GM21360 (cell line): ENCODE results near the gene HECW1.
A peak's percentile ranks its signal among the peaks of the same experiment; 100 is the strongest.
"Not testable (repeated sequence)": the region's sequence is repeated elsewhere in the genome, so short reads cannot be mapped to it uniquely, and the experiment has no call there.

Source experiments
- ATAC-seq: cut with Tn5 transposase; IDR thresholded peaks from one replicate; pipeline ENCODE4 v1.9.1; 2021; ENCODE audit warnings: mild to moderate bottlenecking, moderate library complexity; ENCODE audit not compliant: unreplicated experiment

HECW1 gene

DNA sequence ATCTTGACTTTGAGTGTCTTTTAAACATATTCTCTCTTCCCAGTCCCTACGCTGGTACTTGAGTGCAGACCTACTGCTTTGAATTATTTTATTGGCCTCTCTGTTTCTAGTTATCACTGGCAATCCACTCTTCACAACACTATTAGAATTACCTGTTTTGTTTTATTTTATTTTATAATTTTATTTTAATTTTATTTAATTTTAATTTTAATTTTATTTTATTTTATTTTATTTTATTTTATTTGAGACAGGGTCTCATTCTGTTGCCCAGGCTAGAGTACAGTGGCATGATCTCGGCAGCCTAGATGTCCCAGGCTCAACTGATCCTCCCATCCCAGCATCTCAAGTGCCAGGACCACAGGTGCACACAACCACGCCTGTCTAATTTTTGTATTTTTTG is 477.3 kb downstream of the HECW1 start:
- no peak for ATAC-seq

DNA sequence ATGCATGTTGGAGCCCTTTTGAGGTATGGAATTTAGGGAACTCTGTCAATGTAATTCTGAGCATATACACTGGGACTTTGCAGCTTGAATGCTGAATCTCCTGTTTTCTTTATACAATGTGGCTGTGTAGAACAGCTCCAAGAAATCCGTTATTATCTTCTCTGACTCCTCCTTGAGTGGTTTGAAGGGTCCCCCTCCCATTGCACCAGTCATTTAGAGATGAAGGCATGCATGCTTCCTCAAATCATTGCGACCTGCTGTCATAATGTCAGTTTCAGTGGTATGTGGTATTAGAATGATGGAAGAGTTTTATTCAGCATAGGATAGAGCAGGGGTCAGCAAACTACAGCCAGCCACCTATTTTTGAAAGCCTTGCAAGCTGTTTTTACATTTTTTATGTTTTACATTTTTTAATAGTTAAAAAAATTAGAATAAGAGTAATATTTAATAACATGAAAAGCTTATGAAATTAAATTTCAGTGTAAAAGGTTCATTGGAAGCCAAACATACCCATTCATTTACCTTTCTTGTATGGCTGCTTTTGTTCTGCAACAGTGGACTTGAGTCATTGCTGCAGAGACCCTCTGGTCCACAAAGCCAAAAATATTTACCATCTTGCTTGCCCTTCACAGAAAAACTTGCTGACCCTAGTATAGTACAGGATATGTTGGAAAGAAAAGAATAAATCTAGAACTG is 478.6 kb downstream of the HECW1 start:
- ATAC-seq, result peak; percentile 55

DNA sequence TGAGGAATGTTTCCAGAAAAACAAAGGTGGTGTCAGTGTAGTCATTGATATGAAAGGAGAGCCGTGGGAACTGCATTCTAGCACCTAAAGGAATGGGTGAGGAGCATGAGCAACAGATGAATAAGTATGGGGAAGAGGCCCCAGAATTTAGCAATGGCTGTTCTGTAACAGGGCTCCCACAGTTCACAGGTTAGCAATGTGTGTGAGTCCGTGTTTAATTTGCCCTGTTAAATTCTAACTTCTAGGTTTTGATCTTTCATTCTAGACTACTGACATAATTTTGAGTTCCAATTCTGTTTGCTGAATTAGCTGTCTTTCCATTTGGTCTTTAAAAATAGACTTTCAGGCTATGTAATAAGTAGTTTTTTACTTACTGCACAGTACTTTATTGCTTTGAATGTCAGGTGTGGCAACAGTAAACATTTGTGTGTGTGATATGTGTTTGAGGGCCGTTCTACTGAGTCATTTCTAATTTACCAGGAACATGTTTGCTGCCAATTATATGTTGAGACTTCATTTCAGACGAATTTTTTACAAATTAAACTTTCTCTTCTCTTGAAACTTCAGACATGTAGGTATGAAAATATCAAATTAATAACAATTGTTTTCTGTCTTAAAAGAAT is 479.2 kb downstream of the HECW1 start:
- no peak for ATAC-seq

GRCh38 chr7:43592326-43592725 is 479.9 kb downstream of the HECW1 start:
- ATAC-seq, result no peak

DNA sequence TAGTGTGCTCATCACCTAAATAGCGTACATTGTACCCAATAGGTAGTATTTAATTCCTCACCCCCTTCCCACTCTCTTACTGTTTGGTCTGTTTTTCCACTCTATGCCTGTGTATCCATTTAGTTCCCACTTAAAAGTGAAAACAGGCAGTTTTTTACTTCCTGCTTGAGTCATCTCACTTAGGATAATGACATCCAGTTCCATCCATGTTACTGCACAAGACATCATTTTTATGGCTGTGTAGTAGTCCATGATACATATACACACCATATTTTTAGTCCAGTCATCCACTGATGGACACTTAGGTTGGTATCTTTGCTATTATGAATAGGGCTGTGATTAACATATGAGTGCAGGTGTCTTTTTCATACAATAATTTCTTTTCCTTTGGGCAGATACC is 480.6 kb downstream of the HECW1 start:
- ATAC-seq, result no peak

GRCh38 chr7:43594020-43594419 is 481.6 kb downstream of the HECW1 start:
- no peak for ATAC-seq

DNA sequence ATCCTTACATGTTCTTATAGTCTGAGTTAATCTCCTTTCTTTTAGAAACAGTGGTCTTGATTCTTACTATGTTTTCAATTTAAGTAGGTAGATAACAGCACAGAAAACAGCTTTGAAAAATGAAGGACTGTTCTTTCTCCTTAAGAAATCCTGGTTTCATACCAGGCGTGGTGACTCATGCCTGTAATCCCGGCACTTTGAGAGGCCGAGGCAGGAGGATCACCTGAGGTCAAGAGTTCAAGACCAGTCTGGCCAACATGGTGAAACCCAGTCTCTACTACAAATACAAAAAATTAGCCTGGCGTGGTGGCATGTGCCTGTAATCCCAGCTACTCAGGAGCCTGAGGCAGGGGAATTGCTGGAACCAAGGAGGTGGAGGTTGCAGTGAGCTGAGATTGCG is 484.0 kb downstream of the HECW1 start:
- not testable (repeated sequence) for ATAC-seq

DNA sequence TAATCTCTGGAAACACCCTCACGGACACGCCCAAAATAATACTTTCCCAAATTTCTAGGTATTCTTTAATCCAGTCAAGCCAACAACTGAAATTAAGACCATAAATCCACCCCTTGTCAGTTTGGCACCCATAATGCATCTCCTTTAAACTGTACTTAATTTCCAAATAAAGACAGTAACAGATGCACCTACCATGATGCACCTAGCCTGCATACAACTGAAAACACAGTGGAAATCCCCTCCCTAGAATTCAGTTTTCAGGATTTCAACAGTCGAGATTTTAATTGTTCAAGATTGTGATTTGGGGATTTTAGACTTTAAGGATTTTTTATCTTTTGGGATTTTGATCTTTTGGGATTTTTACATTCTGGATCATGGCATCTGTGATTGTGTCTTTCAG is 487.6 kb downstream of the HECW1 start:
- no peak for ATAC-seq

DNA sequence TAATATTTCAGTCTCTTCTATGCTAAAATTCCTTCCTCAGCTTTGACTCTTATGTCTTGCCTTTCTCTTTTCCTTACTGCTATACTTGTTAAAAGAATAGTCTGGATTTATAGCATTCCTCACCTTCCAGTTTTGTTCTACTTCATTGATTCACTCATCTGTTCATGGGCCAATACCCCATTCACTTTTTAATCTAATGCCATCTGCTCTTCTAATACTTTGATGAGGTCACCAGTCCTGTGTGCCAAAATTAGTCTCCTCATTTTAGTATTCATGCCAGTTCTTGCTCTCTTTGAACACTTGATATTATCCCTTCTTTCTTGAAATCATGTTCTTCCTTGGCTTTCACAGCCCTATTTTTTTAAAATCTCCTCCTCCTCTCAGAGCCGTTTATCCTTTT is 489.8 kb downstream of the HECW1 start:
- no peak for ATAC-seq

- no peak for ATAC-seq
These were observed 491.8 kb downstream of the HECW1 start for GRCh38 chr7:43604251-43604650.

GRCh38 chr7:43609097-43609496 is 496.6 kb downstream of the HECW1 start:
- no peak for ATAC-seq

DNA sequence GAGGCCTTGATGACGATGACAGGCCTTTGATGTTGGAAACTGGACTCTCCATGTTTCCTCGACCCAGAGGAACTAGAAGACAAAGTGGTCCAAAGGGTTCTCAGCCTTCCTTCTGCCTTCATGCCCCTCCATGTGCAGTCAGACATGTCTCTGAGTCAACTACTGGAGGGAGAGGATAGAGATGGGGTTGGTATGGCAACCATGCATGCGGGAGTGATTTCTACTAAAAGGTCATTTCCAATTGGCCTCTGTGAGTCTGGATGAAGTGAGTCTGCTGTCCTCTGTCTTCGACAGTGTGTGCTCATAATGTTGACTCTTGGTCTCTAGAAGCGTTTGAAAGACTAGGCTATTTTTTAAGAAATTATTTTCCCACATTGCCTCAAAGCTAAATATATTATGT is 499.7 kb downstream of the HECW1 start:
- no peak for ATAC-seq

- peak; percentile 75 for ATAC-seq
These were observed 500.4 kb downstream of the HECW1 start for GRCh38 chr7:43612599-43613589.
